ENCODE data around the gene MAGOHB. TPM values are rescaled to one million over a fixed set of nuclear protein-coding genes. Genes with fewer than 3 reads are reported as not detected.

MAGOHB gene
- total and polyA plus RNA-seq, 2 of the 4 experiments (the other 2 are of a cell fraction) = 6.3 to 20.3 TPM

GRCh38 chr12:10562306-10562933 lies 51.0 kb downstream of the MAGOHB start:
- Histone ChIP-seq H3K9me3 (ENCODE audit: control insufficient read depth, insufficient read depth, low read length) (no peaks in the 10 kb centered on the region), H4K91ac (ENCODE audit: insufficient read depth, low read depth, low read length) (no peak overlapping the region), H3K23ac (ENCODE audit: low read depth, low read length) (no peak overlapping the region), H3K27ac (ENCODE audit: insufficient read depth, low read length) (no peak overlapping the region), H3K4me3 (ENCODE audit: insufficient read depth, low read depth, low read length) (no peak overlapping the region), H3K4ac (ENCODE audit: low read depth, low read length) (no peak overlapping the region), H3K14ac (replicated peaks; ENCODE audit: low read depth, low read length) (no peak overlapping the region), H2BK5ac (ENCODE audit: low read depth, low read length, poor library complexity, severe bottlenecking) (no peak overlapping the region), H3K4me2 (ENCODE audit: low read depth, low read length) (no peak overlapping the region), H2BK15ac (ENCODE audit: low read depth, low read length) (no peak overlapping the region), H4K5ac (ENCODE audit: low read depth, low read length) (no peak overlapping the region), H4K20me1 (ENCODE audit: insufficient read depth, low read length) (no peaks in the 10 kb centered on the region), H3K27me3 (ENCODE audit: control insufficient read depth, insufficient read depth, low read length) (peaks cover 11% of the 10 kb centered on the region), H3K9me1 (ENCODE audit: insufficient read depth, low read length) (no peaks in the 10 kb centered on the region), H2AK5ac (ENCODE audit: low read depth, low read length) (no peak overlapping the region), H4K8ac (ENCODE audit: low read depth in 2 of 2, low read length in 2 of 2) (no peak overlapping the region), H3K36me3 (ENCODE audit: control insufficient read depth, insufficient read depth, low read length) (no peaks in the 10 kb centered on the region), H2AFZ (replicated peaks; ENCODE audit: low read length, poor library complexity) (no peak overlapping the region), H3K4me1 (ENCODE audit: control insufficient read depth, insufficient read depth, low read length) (no peaks in the 10 kb centered on the region), H2BK120ac (ENCODE audit: low read depth, low read length) (no peak overlapping the region), H3K18ac (ENCODE audit: low read depth, low read length) (no peak overlapping the region), H3K56ac (ENCODE audit: extremely low read depth, insufficient read depth, low read length) (no peak overlapping the region), H3K79me1 (ENCODE audit: low read depth in 1 of 2, low read length in 2 of 2) (no peaks in the 10 kb centered on the region), H2AK9ac (replicated peaks; ENCODE audit: low read depth, low read length, poor library complexity) (no peak overlapping the region), H3K9ac (ENCODE audit: low read depth, low read length) (no peak overlapping the region), H2BK20ac (ENCODE audit: low read depth, low read length) (no peak overlapping the region)
- CTCF ChIA-PET = interaction anchor here (0.6 kb wide), 3 partner anchors 955 to 1999 kb away, joined by 3 to 5 read pairs (median 5); no protein-coding TSS in a partner anchor
- TF ChIP-seq, protein P1, sequence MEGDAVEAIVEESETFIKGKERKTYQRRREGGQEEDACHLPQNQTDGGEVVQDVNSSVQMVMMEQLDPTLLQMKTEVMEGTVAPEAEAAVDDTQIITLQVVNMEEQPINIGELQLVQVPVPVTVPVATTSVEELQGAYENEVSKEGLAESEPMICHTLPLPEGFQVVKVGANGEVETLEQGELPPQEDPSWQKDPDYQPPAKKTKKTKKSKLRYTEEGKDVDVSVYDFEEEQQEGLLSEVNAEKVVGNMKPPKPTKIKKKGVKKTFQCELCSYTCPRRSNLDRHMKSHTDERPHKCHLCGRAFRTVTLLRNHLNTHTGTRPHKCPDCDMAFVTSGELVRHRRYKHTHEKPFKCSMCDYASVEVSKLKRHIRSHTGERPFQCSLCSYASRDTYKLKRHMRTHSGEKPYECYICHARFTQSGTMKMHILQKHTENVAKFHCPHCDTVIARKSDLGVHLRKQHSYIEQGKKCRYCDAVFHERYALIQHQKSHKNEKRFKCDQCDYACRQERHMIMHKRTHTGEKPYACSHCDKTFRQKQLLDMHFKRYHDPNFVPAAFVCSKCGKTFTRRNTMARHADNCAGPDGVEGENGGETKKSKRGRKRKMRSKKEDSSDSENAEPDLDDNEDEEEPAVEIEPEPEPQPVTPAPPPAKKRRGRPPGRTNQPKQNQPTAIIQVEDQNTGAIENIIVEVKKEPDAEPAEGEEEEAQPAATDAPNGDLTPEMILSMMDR (conservative IDR thresholded peaks at IDR 0.05; ENCODE audit: low read depth, low read length) = peak; percentile 71
- TF ChIP-seq SMC3 (IDR thresholded peaks at IDR 0.05; ENCODE audit: low read depth, low read length) = peak; percentile 88
- TF ChIP-seq RAD21 (IDR thresholded peaks at IDR 0.05; ENCODE audit: low read length) = peak; percentile 74
- no peak for TF ChIP-seq CEBPB (IDR thresholded peaks at IDR 0.05; ENCODE audit: low read depth, low read length)
- POLR2A ChIA-PET (ENCODE audit: unreplicated experiment) = no interaction called here
- no CpG with 5 or more reads among the region's 1 CpG for WGBS, 2 experiments (ENCODE audit: extremely low coverage in 2 of 2, insufficient read length in 1 of 2)
- in situ Hi-C loops (cut with MboI; ENCODE audit: low sequenced_read_pairs) (loop anchor here (10.0 kb wide), 1 partner anchor 328 kb away; no protein-coding TSS in a partner anchor), intact Hi-C loops (cut with micrococcal nuclease) (loop anchor here (1.0 to 2.0 kb wide), 6 partner anchors 112 to 814 kb away; partner anchors contain the start of gene STYK1), dilution Hi-C loops (cut with HindIII; ENCODE audit: low sequenced_read_pairs, unreplicated experiment) (no loop called here)
- BruUV-seq (replicated peaks) = no TSS peak
- ATAC-seq (ENCODE audit: low read depth) (peak; percentile 48; the same call in 1 of the 2 replicates), DNase-seq (peak; percentile 54)
